Measurements from ENCODE around the gene GCG. TPM values are rescaled to one million over a fixed set of nuclear protein-coding genes. Genes with fewer than 3 reads are reported as not detected.

Gene GCG
- total RNA-seq, 1 experiment from 2014 or later, result not detected

GRCh38 chr2:162100579-162100978, 51.5 kb downstream of the GCG start:
- Histone ChIP-seq H3K9me2 (ENCODE audit: insufficient read depth) (no peaks in the 10 kb centered on the region), H3K9ac (ENCODE audit: low read length) (no peak overlapping the region), H3K9me3 (ENCODE audit: control insufficient read depth in 1 of 2, insufficient read depth in 1 of 2, low read depth in 1 of 2, low read length in 2 of 2) (no peaks in the 10 kb centered on the region), H3K27me3 (ENCODE audit: insufficient read depth, low read length) (no peaks in the 10 kb centered on the region), H2AFZ (ENCODE audit: low read depth, low read length, poor library complexity, severe bottlenecking) (no peak overlapping the region), H3K27ac (ENCODE audit: low read depth, low read length) (no peak overlapping the region), H3K36me3 (ENCODE audit: control insufficient read depth in 1 of 2, insufficient read depth in 2 of 2, low read length in 2 of 2) (no peaks in the 10 kb centered on the region), H3K4me2 (ENCODE audit: low read length) (no peak overlapping the region), H3K4me3 (replicated peaks in 1 of 2; ENCODE audit: low read depth in 1 of 2, low read length in 2 of 2) (no peak overlapping the region), H3K4me1 (ENCODE audit: control insufficient read depth in 1 of 2, insufficient read depth in 2 of 2, low read length in 2 of 2) (no peaks in the 10 kb centered on the region; a peak in 1 of 4 replicates), H4K20me1 (ENCODE audit: insufficient read depth) (no peaks in the 10 kb centered on the region), H3K79me2 (ENCODE audit: insufficient read depth, low read length) (no peaks in the 10 kb centered on the region)
- CTCF ChIA-PET, result no interaction called here
- POLR2A ChIA-PET, result no interaction called here
- DNase-seq (ENCODE audit: low read depth, low spot score), result no peak
- RAD21 ChIA-PET (ENCODE audit: low non-redundant PET in 1 of 2, low total read pairs in 2 of 2, uncharacterized antibody in 2 of 2, unreplicated experiment in 2 of 2), result no interaction called here
- intact Hi-C loops (cut with micrococcal nuclease), result no loop called here
- no peak for TF ChIP-seq POLR2A (IDR thresholded peaks at IDR 0.05; ENCODE audit: borderline replicate concordance, extremely low read depth, insufficient read depth, insufficient read length)
- no peak for TF ChIP-seq RAD21 (IDR thresholded peaks at IDR 0.05; ENCODE audit: low read depth)
- TF ChIP-seq EGR1 (IDR thresholded peaks at IDR 0.05; ENCODE audit: low read depth), result no peak
- no peak for TF ChIP-seq YY1 (IDR thresholded peaks at IDR 0.05; ENCODE audit: extremely low read depth, insufficient replicate concordance, low read depth, low read length)
- no peak for TF ChIP-seq SIN3A (IDR thresholded peaks at IDR 0.05; ENCODE audit: low read depth)
- TF ChIP-seq EZH2phosphoT487 (IDR thresholded peaks at IDR 0.05; ENCODE audit: borderline replicate concordance), result no peak
- TF ChIP-seq POLR2AphosphoS5 (IDR thresholded peaks at IDR 0.05; ENCODE audit: low read depth, low read length), result no peak
- no peak for TF ChIP-seq CEBPB (IDR thresholded peaks at IDR 0.05; ENCODE audit: low read depth)
- TF ChIP-seq MAX (IDR thresholded peaks at IDR 0.05), result no peak
- TF ChIP-seq TCF7L2 (IDR thresholded peaks at IDR 0.05; ENCODE audit: borderline replicate concordance, extremely low read depth, insufficient read depth, insufficient read length), result no peak
- TF ChIP-seq EZH2 (IDR thresholded peaks at IDR 0.05), result no peak
- TF ChIP-seq ZBTB33 (IDR thresholded peaks at IDR 0.05; ENCODE audit: extremely low read depth, insufficient replicate concordance, low read length), result no peak
- no peak for TF ChIP-seq ELF1 (IDR thresholded peaks at IDR 0.05; ENCODE audit: borderline replicate concordance, low read depth)
- TF ChIP-seq SRF (IDR thresholded peaks at IDR 0.05; ENCODE audit: low read depth), result no peak
- TF ChIP-seq CTCF (IDR thresholded peaks at IDR 0.05 in 2 of 3, conservative IDR thresholded peaks at IDR 0.05 in 1 of 3; ENCODE audit: borderline replicate concordance in 1 of 3, insufficient read depth in 1 of 3, low read depth in 2 of 3, low read length in 2 of 3), result no peak
- TF ChIP-seq ATF3 (IDR thresholded peaks at IDR 0.05), result no peak
- BruUV-seq (replicated peaks), result no TSS peak
- no peak for ATAC-seq

Data from HCT116 (cell line).